HT1080 (cell line): ENCODE measurements around the gene AP1G1. TPM values are rescaled to one million over a fixed set of nuclear protein-coding genes. Genes with fewer than 3 reads are reported as not detected.
"Not testable (repeated sequence)": the region's sequence is repeated elsewhere in the genome, so short reads cannot be mapped to it uniquely, and the experiment has no call there.

Experiments used
- DNase-seq: peaks from one replicate; pipeline ENCODE4 v3.0.0-alpha.2; 2015; ENCODE audit warnings: low read depth
- small RNA-seq: library from RNA; depleted of rRNA; stranded (forward); fragments of <200 nt; gene quantifications from one replicate; pipeline ENCODE3, GENCODE V24; 2014
- total RNA-seq: library from RNA; depleted of rRNA; stranded (reverse); fragments of >200 nt; shearing (Covaris generic); gene quantifications from 2 replicates; pipeline ENCODE4 v1.2.3, GENCODE V29; 2014; rRNA removed

The AP1G1 gene
- total RNA-seq, 1 experiment from 2014 or later = 53.4 TPM

GRCh38 chr16:71707199-71707598 is 101.4 kb downstream of the AP1G1 start:
- DNase-seq = no peak

GRCh38 chr16:71706046-71706445 is 102.6 kb downstream of the AP1G1 start:
- DNase-seq = no peak

- DNase-seq = no peak
These were observed 105.3 kb downstream of the AP1G1 start for GRCh38 chr16:71703333-71703732.

GRCh38 chr16:71700831-71701230 is 107.8 kb downstream of the AP1G1 start:
- DNase-seq = no peak

- DNase-seq = no peak
These were observed 110.1 kb downstream of the AP1G1 start for GRCh38 chr16:71698491-71698890.

GRCh38 chr16:71693164-71693563 is 115.5 kb downstream of the AP1G1 start:
- DNase-seq = no peak

- DNase-seq = no peak
These were observed 118.7 kb downstream of the AP1G1 start for GRCh38 chr16:71689901-71690300.

- no peak for DNase-seq
These were observed 120.8 kb downstream of the AP1G1 start for GRCh38 chr16:71687861-71688260.

- DNase-seq = not testable (repeated sequence)
These were observed 124.4 kb downstream of the AP1G1 start for GRCh38 chr16:71684280-71684679.

- no peak for DNase-seq
These were observed 127.3 kb downstream of the AP1G1 start for GRCh38 chr16:71681360-71681759.

Small RNA genes lying within 50 kb of the gene (small RNA-seq; reads per million reads assigned to genes)
- gene AC010653.3 (not detected), gene SNORA70D (not detected), gene SNORD71 (864 reads per million, percentile 98 among the genes with 10 or more reads in this experiment)

Other genes with a start within 250 kb of the AP1G1 start
- gene TAT, start 231.7 kb downstream of the AP1G1 start, total RNA-seq = not detected in 2 replicates
- gene MARVELD3, start 182.7 kb downstream of the AP1G1 start, total RNA-seq = 0.10 and 0.55 TPM in 2 replicates
- gene PHLPP2, start 84.1 kb downstream of the AP1G1 start, total RNA-seq = 3.9 and 5.2 TPM in 2 replicates
- 6.5 and 7.8 TPM in 2 replicates for gene ATXN1L, start 37.1 kb upstream of the AP1G1 start, total RNA-seq
- gene ZNF821, start 75.3 kb upstream of the AP1G1 start, total RNA-seq = 5.6 and 5.8 TPM in 2 replicates
- gene IST1, start 86.7 kb upstream of the AP1G1 start, total RNA-seq = 107 and 116 TPM in 2 replicates
- not detected in 2 replicates for gene PKD1L3, start 191.6 kb upstream of the AP1G1 start, total RNA-seq
- 10.3 and 14.6 TPM in 2 replicates for gene DHODH, start 199.9 kb upstream of the AP1G1 start, total RNA-seq
- not detected in 2 replicates for gene HP, start 245.7 kb upstream of the AP1G1 start, total RNA-seq